Omental fat pad (tissue), 4 donors: ENCODE results near the gene VEGFB. TPM values are rescaled to one million over a fixed set of nuclear protein-coding genes. Genes with fewer than 3 reads are reported as not detected.
A peak's percentile ranks its signal among the peaks of the same experiment; 100 is the strongest.

Experiments
- ATAC-seq: fragments of 150-250 bp; one replicate; pipeline ENCODE4 v1.9.1; 2016; ENCODE audit warnings: mild to moderate bottlenecking, moderate library complexity; ENCODE audit not compliant: low FRiP score
- DNase-seq: peaks from one replicate; pipeline ENCODE4 v3.0.0-alpha.2; 2019; ENCODE audit warnings: low spot score
- CTCF ChIP-seq, 3 donors: fragments of 450-650 bp; IDR thresholded peaks; one replicate each; pipeline ENCODE4 v1.5.1; 2016 to 2017; ENCODE audit warnings: antibody characterized with exemption in 3 of 3, mild to moderate bottlenecking in 3 of 3, moderate library complexity in 2 of 3
- total RNA-seq, 4 donors: library from RNA; depleted of rRNA; stranded (reverse); fragments of >200 nt; gene quantifications; one replicate each; pipeline ENCODE4 v1.1.0, GENCODE V29; 2016

VEGFB gene
- total RNA-seq, 4 donors from 2014 or later = 89.2 to 172 (median 149) TPM

GRCh38 chr11:64232182-64232966, 2.0 kb upstream of the VEGFB start:
- ATAC-seq = no peak
- no peak for TF ChIP-seq CTCF (IDR thresholded peaks at IDR 0.05)
- no peak for DNase-seq

- no peak for ATAC-seq
- no peak for TF ChIP-seq CTCF (IDR thresholded peaks at IDR 0.05)
- no peak for DNase-seq
Observed at GRCh38 chr11:64232967-64233315, 1.4 kb upstream of the VEGFB start.

GRCh38 chr11:64234647-64235379, 429 bp downstream of the VEGFB start:
- TF ChIP-seq CTCF (IDR thresholded peaks at IDR 0.05) = no peak
- DNase-seq = no peak
- ATAC-seq = peak; percentile 24

- TF ChIP-seq CTCF (IDR thresholded peaks at IDR 0.05) = no peak
- ATAC-seq (no peak), DNase-seq (no peak)
Observed at GRCh38 chr11:64235437-64236161, 1.2 kb downstream of the VEGFB start.

- TF ChIP-seq CTCF (IDR thresholded peaks at IDR 0.05) = no peak
- DNase-seq (no peak), ATAC-seq (no peak)
Observed at GRCh38 chr11:64237484-64237951, 3.1 kb downstream of the VEGFB start.

- TF ChIP-seq CTCF (IDR thresholded peaks at IDR 0.05) = no peak
- DNase-seq (no peak), ATAC-seq (no peak)
Observed at GRCh38 chr11:64238076-64238475, 3.7 kb downstream of the VEGFB start.
